ENCODE measurements around the gene ZNF732. TPM values are rescaled to one million over a fixed set of nuclear protein-coding genes. Genes with fewer than 3 reads are reported as not detected.

The ZNF732 gene
- total and polyA plus RNA-seq, 4 donors = 0.89 TPM; not detected in 3

DNA sequence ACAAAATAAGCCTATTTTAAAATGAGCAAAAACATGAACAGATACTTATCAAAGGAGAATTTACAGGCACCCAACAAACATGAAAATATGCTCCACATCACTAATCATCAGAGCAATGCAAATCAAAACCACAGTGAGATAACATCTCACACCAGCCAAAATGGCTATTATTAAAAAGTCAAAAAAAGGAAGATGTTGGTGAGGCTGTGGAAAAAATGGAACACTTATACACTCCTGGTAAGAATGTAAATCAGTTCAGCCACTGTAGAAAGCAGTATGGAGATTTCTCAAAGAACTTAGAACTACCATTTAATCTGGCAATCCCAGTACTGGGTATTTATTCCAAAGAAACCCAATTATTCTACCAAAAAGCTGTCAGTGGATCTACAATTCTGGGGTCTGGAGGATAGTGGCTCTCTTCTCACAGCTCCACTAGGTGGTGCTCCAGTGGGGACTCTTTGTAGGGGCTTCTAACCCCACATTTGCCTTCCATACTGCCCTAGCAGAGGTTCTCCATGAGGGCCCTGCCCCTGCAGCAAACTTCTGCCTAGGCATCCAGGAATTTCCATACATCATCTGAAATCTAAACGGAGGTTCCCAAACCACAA is 9.1 kb upstream of the ZNF732 start (continued):
- TF ChIP-seq, protein P1, sequence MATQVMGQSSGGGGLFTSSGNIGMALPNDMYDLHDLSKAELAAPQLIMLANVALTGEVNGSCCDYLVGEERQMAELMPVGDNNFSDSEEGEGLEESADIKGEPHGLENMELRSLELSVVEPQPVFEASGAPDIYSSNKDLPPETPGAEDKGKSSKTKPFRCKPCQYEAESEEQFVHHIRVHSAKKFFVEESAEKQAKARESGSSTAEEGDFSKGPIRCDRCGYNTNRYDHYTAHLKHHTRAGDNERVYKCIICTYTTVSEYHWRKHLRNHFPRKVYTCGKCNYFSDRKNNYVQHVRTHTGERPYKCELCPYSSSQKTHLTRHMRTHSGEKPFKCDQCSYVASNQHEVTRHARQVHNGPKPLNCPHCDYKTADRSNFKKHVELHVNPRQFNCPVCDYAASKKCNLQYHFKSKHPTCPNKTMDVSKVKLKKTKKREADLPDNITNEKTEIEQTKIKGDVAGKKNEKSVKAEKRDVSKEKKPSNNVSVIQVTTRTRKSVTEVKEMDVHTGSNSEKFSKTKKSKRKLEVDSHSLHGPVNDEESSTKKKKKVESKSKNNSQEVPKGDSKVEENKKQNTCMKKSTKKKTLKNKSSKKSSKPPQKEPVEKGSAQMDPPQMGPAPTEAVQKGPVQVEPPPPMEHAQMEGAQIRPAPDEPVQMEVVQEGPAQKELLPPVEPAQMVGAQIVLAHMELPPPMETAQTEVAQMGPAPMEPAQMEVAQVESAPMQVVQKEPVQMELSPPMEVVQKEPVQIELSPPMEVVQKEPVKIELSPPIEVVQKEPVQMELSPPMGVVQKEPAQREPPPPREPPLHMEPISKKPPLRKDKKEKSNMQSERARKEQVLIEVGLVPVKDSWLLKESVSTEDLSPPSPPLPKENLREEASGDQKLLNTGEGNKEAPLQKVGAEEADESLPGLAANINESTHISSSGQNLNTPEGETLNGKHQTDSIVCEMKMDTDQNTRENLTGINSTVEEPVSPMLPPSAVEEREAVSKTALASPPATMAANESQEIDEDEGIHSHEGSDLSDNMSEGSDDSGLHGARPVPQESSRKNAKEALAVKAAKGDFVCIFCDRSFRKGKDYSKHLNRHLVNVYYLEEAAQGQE (IDR thresholded peaks at IDR 0.05) = no peak

DNA sequence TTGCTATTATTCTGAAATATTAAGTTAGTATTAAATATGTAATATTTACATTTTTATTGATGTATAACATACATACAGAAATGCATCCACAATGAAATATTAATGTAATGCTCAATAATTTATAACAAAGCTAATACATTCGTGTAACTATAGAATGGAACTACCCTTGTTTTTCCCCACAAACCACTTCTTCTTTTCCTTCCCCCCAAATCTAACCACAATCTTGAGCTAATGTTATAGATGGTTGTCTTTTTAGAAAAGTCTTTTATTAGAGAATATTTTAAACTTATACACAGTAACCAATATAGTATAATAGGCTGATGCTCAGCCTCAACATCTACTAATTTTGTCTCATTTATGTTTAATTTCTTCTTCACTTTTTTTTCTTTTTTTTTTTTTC is 4.5 kb upstream of the ZNF732 start:
- WGBS = 64% methylated on average over 1 of the region's 1 CpG
- DNase-seq (ENCODE audit: low spot score) = no peak
- Histone ChIP-seq H3K36me3 (ENCODE audit: control insufficient read depth in 4 of 4, insufficient read depth in 3 of 4, low read depth in 1 of 4, low read length in 3 of 4) (no peaks in the 10 kb centered on the region), H3K4me3 (ENCODE audit: low read depth in 1 of 3, low read length in 3 of 3) (no peak overlapping the region), H3K27me3 (ENCODE audit: control insufficient read depth in 4 of 4, insufficient read depth in 4 of 4, low read length in 3 of 4) (peaks cover 0 to 3% (median 0%) of the 10 kb centered on the region in 4 donors), H3K27ac (ENCODE audit: low read depth in 1 of 2, low read length in 2 of 2) (no peak overlapping the region), H3K9me3 (ENCODE audit: control insufficient read depth in 4 of 4, low read length in 3 of 4) (peaks cover 11 to 35% (median 12%) of the 10 kb centered on the region in 4 donors), H3K4me1 (ENCODE audit: control insufficient read depth in 4 of 4, insufficient read depth in 4 of 4, low read length in 3 of 4) (no peaks in the 10 kb centered on the region), H3K9ac (ENCODE audit: low read depth in 1 of 2, low read length in 2 of 2) (no peak overlapping the region)
- TF ChIP-seq EGR1 (IDR thresholded peaks at IDR 0.05; ENCODE audit: low read depth in 2 of 2) (no peak), RAD21 (IDR thresholded peaks at IDR 0.05) (no peak), HNF4A (conservative IDR thresholded peaks at IDR 0.05) (no peak)
- TF ChIP-seq, protein P2, sequence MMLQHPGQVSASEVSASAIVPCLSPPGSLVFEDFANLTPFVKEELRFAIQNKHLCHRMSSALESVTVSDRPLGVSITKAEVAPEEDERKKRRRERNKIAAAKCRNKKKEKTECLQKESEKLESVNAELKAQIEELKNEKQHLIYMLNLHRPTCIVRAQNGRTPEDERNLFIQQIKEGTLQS (IDR thresholded peaks at IDR 0.05) = no peak
- TF ChIP-seq, protein P3, sequence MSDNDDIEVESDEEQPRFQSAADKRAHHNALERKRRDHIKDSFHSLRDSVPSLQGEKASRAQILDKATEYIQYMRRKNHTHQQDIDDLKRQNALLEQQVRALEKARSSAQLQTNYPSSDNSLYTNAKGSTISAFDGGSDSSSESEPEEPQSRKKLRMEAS (IDR thresholded peaks at IDR 0.05) = no peak
- TF ChIP-seq, protein P4, sequence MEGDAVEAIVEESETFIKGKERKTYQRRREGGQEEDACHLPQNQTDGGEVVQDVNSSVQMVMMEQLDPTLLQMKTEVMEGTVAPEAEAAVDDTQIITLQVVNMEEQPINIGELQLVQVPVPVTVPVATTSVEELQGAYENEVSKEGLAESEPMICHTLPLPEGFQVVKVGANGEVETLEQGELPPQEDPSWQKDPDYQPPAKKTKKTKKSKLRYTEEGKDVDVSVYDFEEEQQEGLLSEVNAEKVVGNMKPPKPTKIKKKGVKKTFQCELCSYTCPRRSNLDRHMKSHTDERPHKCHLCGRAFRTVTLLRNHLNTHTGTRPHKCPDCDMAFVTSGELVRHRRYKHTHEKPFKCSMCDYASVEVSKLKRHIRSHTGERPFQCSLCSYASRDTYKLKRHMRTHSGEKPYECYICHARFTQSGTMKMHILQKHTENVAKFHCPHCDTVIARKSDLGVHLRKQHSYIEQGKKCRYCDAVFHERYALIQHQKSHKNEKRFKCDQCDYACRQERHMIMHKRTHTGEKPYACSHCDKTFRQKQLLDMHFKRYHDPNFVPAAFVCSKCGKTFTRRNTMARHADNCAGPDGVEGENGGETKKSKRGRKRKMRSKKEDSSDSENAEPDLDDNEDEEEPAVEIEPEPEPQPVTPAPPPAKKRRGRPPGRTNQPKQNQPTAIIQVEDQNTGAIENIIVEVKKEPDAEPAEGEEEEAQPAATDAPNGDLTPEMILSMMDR (IDR thresholded peaks at IDR 0.05; ENCODE audit: low read depth, low read length, missing input control) = no peak

DNA sequence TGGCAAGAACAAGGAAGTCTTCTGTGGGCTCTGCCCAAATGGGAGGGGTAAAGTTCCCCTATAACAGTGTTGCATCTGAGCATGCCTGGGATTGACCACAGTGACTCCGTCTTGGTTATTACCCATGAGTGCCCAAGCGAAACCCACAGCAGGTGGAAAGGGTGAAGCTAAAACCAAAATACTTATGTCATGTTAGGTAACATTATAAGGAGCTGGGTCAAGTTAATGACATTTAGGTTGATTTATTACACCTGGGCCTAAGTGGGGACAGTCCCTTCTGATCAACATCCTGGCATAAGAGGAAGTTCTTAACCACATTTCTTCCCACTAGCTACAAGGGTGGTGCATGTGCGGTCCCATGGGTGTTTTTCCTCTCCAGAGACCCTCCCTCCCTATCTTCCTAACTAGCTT is 1.3 kb upstream of the ZNF732 start:
- H3K36me3 ChIP-seq (ENCODE audit: control insufficient read depth in 4 of 4, insufficient read depth in 3 of 4, low read depth in 1 of 4, low read length in 3 of 4) = no peaks in the 10 kb centered on the region
- no peak for DNase-seq (ENCODE audit: low spot score)
- peaks cover 9 to 46% (median 14%) of the 10 kb centered on the region in 4 donors for H3K9me3 ChIP-seq (ENCODE audit: control insufficient read depth in 4 of 4, low read length in 3 of 4)
- no peak overlapping the region for H3K27ac ChIP-seq (ENCODE audit: low read depth in 1 of 2, low read length in 2 of 2)
- H3K27me3 ChIP-seq (ENCODE audit: control insufficient read depth in 4 of 4, insufficient read depth in 4 of 4, low read length in 3 of 4) = peaks cover 0 to 3% (median 0%) of the 10 kb centered on the region in 4 donors
- H3K9ac ChIP-seq (ENCODE audit: low read depth in 1 of 2, low read length in 2 of 2) = no peak overlapping the region
- no peaks in the 10 kb centered on the region for H3K4me1 ChIP-seq (ENCODE audit: control insufficient read depth in 4 of 4, insufficient read depth in 4 of 4, low read length in 3 of 4)
- WGBS = 78% methylated on average over 3 of the region's 3 CpGs
- H3K4me3 ChIP-seq (ENCODE audit: low read depth in 1 of 3, low read length in 3 of 3) = no peak overlapping the region
- TF ChIP-seq, protein P4 (IDR thresholded peaks at IDR 0.05; ENCODE audit: low read depth, low read length, missing input control) = no peak
- no peak for TF ChIP-seq NR2F2 (IDR thresholded peaks at IDR 0.05)
- TF ChIP-seq, protein P3 (IDR thresholded peaks at IDR 0.05) = no peak
- TF ChIP-seq SP1 (IDR thresholded peaks at IDR 0.05) = no peak
- no peak for TF ChIP-seq HNF4G (IDR thresholded peaks at IDR 0.05)
- TF ChIP-seq, protein P1 (IDR thresholded peaks at IDR 0.05) = no peak
- TF ChIP-seq, protein P5, sequence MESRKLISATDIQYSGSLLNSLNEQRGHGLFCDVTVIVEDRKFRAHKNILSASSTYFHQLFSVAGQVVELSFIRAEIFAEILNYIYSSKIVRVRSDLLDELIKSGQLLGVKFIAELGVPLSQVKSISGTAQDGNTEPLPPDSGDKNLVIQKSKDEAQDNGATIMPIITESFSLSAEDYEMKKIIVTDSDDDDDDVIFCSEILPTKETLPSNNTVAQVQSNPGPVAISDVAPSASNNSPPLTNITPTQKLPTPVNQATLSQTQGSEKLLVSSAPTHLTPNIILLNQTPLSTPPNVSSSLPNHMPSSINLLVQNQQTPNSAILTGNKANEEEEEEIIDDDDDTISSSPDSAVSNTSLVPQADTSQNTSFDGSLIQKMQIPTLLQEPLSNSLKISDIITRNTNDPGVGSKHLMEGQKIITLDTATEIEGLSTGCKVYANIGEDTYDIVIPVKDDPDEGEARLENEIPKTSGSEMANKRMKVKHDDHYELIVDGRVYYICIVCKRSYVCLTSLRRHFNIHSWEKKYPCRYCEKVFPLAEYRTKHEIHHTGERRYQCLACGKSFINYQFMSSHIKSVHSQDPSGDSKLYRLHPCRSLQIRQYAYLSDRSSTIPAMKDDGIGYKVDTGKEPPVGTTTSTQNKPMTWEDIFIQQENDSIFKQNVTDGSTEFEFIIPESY (IDR thresholded peaks at IDR 0.05) = no peak
- TF ChIP-seq JUND (IDR thresholded peaks at IDR 0.05) = no peak
- no peak for TF ChIP-seq EGR1 (IDR thresholded peaks at IDR 0.05; ENCODE audit: low read depth in 2 of 2)
- TF ChIP-seq YY1 (IDR thresholded peaks at IDR 0.05) = no peak
- TF ChIP-seq, protein P2 (IDR thresholded peaks at IDR 0.05) = no peak

All from liver (tissue), 9 donors.